HEK293T (cell line): ENCODE results near the gene TOB1.

Source experiments
- ARNT ChIP-seq: fragments of 450-650 bp; IDR thresholded peaks from 2 replicates; pipeline ENCODE4 v1.6.1; 2017; ENCODE audit warnings: mild to moderate bottlenecking
- PKNOX1 ChIP-seq: fragments of 450-650 bp; IDR thresholded peaks from 2 replicates; pipeline ENCODE4 v1.6.1; 2016
- TARDBP ChIP-seq: fragments of 450-650 bp; IDR thresholded peaks from 2 replicates; pipeline ENCODE4 v1.6.1; 2016

- no peak for TF ChIP-seq PKNOX1
- no peak for TF ChIP-seq TARDBP
- no peak for TF ChIP-seq ARNT
Observed at GRCh38 chr17:50905460-50905803, 39.3 kb upstream of the TOB1 start.
